ENCODE results near the gene GATC. TPM values are rescaled to one million over a fixed set of nuclear protein-coding genes. Genes with fewer than 3 reads are reported as not detected.

The GATC gene
- total RNA-seq, 4 donors from 2014 or later = 18.1 to 29.3 (median 25.5) TPM

DNA sequence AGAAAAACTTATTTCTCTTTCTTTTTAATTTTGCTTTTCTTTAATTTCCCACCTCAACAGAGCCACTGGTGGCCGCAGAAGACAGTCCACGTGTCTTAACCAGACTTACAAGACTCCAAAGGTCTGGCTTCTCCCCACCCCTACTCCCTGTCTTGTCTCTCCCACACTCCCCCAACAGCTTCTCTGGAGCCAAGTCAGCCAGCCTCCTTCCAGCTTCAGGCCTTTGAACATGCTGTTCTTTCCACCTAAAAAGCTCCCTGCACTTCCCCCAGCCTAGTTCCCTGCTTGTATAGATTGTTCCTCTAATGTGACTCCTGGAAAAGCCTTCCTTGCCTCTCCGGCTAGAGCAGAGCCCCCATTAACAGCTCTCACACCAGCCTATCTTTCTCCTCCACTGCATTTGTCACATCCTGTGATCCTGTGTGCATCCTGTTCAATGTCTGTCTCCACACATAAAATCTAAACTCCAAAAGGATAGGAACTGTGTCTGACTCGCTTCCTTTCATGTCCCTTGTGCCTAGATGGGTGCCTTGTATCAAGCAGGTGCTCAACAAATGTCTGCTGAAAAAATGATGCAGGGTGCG is 41.9 kb downstream of the GATC start:
- TF ChIP-seq CTCF (IDR thresholded peaks at IDR 0.05; ENCODE audit: low read depth) = no peak

DNA sequence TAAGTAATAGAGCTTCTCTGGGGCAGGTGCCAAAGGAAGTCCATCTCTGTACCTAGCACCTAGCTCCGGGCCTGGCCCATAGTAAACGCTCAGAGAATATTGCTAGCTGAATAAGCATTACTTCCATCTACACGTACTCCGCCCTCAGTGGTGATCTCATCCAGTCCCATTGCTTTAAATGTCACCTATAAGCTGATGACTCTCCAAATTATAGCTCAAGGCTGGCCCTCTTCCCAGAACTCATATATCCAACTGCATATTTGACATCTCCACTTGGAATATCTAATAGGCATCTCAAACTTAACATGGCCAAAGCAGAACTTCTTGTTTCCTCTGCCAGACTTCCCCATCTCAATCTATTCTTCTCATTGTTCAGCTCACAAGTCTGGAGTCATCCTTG is 42.8 kb downstream of the GATC start:
- no peak for TF ChIP-seq CTCF (IDR thresholded peaks at IDR 0.05; ENCODE audit: low read depth)

GRCh38 chr12:120490325-120490724 is 44.1 kb downstream of the GATC start:
- no peak for TF ChIP-seq CTCF (IDR thresholded peaks at IDR 0.05; ENCODE audit: low read depth)

DNA sequence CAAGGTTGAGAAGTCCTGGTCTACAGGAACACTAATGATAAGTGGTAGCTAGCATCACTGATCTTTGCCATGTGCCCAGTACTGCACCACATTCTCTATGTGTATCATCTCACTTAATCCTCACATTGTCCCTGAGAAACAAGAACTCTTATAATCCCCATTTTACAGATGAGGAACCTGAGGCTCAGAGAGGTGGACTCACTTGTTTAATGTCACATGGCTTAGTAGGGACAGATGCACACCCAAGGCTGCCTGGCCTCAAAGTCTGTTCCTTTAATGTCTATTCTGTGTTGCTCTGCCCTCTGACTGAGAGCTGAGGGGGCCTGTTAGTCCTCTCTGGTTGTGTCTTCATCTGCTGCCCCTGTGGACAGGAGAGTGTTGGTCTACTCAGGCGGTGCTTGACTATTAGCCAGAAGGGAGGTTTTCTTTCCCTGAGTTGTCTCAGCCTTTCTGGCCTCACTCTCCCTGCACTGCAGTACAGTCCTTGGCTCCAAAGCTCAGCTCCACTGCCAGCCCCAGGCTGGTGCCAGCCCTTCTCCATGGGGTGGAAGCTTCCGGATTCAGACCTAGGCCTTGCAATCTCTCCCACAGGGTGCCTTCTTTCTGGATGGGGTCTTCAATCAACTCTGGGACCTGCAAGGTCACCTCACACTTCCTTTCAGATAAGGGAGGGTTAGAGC is 44.7 kb downstream of the GATC start:
- TF ChIP-seq CTCF (IDR thresholded peaks at IDR 0.05; ENCODE audit: low read depth) = no peak

DNA sequence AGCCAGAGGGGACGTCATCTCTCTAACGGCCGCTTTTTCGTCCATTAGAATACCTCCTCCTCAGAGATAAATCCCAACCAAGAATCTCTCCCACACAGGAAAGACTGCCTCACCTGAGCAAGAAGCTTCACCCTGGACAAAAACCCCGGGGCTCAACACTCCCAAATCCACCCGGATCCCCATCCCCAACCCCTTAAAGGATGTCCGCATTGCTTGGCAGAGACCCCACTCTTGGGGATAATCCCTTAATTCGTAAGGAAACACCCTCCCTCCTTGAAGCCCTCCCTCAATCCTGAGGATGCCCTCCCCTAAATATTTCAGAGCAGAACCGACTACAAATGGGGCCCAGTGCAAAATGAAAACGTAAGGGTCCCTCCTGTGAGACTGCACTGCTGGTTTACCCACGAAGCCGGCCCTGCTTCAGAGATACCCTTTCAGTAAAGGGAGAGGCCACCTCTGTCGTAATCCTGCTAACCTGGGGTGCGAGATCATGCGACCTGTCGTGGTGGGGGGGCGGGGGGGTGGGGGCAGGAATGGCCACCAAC is 49.0 kb downstream of the GATC start:
- TF ChIP-seq CTCF (IDR thresholded peaks at IDR 0.05; ENCODE audit: low read depth) = no peak

- no peak for TF ChIP-seq CTCF (IDR thresholded peaks at IDR 0.05; ENCODE audit: low read depth)
Observed at GRCh38 chr12:120495731-120496412, 49.6 kb downstream of the GATC start, which contains the start of gene DYNLL1. Gene DYNLL1, plus strand, starts transcription at chr12:120496113. Its CDS starts 309 bp downstream, at chr12:120496422.
